Amniotic epithelial cell (primary cell): ENCODE measurements around the gene VDAC1.

Experiments used
- DNase-seq: peaks from one replicate; pipeline ENCODE4 v3.0.0-alpha.2; 2010; ENCODE audit warnings: low read depth

VDAC1 gene

DNA sequence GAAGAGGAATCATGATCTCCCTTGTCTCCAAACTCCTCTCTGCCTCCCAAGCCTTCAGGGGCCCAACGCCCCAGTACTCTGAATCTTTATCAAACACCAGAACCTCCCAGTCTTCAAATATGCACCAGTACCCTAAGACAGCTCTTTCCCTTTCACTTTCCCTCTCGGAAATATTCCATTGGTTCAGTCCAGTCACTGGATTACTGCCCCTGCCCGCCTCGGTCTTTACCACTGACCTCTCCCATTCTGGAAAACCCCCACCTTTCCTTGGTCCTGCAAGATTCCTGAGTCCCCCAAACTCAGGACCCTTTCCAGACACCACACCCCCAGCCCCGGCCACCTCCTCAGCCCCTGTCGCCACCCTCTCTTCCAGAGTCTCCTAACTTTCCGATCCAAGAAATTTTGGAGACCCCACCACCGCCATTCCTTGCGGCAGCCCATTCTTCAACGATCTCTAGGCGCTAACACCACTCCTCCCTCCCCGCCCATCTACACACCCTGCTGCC is 37.0 kb downstream of the VDAC1 start:
- DNase-seq: peak; percentile 32

- DNase-seq: no peak
These were observed 37.7 kb downstream of the VDAC1 start for GRCh38 chr5:133967124-133967523.

GRCh38 chr5:133966090-133966489 is 38.7 kb downstream of the VDAC1 start:
- DNase-seq: no peak

- DNase-seq: no peak
These were observed 41.2 kb downstream of the VDAC1 start for GRCh38 chr5:133963493-133964128.

GRCh38 chr5:133962801-133963476 is 41.8 kb downstream of the VDAC1 start:
- DNase-seq: peak; percentile 80

DNA sequence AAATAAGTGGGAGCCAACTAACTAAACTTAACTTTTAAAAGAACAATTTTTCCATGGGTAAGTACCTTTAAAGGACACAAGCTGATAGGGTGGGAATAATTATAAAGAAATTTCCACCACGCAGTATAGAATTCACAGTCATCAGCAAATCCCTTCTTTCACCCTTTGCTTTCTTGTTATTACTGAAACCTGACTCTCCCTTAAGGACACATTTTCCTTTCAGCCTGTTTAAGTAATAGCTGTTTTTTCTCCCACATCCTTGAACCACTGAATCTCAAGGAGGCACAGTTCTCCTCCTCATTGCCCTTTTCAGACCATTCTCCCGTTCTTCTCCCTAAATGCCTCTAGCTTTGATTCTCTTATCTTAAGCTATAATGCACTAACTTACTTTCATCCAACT is 42.6 kb downstream of the VDAC1 start:
- no peak for DNase-seq

GRCh38 chr5:133959643-133960042 is 45.1 kb downstream of the VDAC1 start:
- no peak for DNase-seq

GRCh38 chr5:133957591-133957990 is 47.2 kb downstream of the VDAC1 start:
- no peak for DNase-seq

GRCh38 chr5:133957080-133957479 is 47.7 kb downstream of the VDAC1 start:
- DNase-seq: no peak

GRCh38 chr5:133956196-133956595 is 48.6 kb downstream of the VDAC1 start:
- DNase-seq: peak; percentile 21

DNA sequence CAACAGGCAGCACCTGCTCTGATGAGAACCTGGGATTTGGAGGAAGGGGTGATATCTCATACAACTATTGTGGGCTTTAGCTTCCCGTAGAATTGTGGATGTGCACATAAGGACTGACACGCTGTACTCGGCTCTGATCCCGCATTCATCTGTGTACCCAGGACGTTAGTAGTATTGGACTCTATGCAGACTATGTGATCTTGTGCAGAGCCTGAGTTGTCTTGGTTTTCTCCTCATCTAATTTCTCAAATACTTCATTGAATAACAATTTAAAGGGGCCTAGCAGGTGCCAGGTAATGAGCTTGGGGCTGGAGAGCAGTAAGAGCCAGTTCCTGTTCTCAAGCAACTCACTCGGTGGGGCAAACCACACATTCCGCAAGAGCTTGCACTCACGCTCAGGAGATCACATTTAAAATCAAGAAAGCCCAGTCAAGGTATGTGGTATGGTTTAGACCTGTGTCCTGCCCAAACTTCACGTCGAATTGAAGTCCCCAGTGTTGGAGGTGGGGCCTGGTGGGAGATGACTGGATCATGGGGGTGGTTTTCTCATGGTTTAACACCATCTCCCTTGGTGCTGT is 51.1 kb downstream of the VDAC1 start:
- no peak for DNase-seq

DNA sequence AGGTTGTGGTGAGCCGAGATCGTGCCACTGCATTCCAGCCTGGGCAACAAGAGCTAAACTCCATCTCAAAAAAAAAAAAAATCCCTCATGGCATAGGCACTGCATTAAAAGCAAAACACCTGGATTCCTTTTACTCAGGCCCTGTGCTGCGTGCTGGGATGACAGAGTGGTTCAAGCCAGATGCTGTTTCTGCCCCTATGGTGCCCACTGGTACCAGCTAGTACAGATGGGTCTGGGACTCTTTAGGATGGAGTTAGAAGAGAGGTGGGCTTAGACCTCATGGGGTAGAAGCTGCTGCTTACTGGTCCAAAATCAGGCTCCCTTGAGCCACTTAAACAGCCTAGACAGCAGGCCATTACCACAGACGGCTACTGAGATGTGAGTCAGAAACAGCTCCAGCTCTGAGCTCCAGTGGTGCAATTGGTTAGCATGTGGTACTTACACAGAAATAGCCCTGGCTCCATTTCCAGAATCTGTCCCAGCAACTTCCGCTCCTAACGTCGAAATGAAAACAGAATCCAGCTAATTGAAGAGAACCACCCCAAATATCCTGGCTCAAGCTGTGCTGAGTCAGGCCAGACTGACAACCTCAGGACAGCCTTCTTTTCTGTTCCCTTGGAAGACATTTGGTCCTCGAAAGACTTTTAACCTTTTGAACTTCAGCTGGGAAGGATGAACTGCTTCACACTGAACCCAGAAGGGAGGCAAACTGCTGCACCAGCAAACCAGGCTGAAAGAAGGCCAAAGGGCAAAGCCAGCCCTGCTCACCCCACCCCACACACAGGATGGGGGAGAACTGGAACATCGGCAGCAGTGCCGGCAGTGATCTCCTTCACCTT is 51.8 kb downstream of the VDAC1 start:
- peak; percentile 93 for DNase-seq

GRCh38 chr5:133950821-133951612 is 53.8 kb downstream of the VDAC1 start:
- DNase-seq: peak; percentile 79

DNA sequence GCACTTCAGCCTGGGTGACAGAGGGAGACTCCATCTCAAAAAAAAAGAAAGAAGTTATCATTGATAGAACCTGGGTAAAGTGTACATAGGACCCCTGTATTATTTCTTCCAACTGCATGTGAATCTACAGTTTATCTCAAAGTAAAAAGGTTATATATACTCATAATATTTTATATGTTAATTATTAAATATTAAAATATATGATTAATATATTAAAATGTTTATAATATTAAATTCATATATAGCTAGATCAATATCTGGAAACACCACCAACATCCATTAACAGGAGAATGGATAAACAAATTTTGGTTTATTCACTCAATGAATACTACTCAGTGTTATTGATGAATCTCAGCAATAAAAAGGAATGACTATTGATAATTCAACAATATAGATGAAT is 56.1 kb downstream of the VDAC1 start:
- no peak for DNase-seq

GRCh38 chr5:133947431-133947841 is 57.3 kb downstream of the VDAC1 start:
- DNase-seq: peak; percentile 65

DNA sequence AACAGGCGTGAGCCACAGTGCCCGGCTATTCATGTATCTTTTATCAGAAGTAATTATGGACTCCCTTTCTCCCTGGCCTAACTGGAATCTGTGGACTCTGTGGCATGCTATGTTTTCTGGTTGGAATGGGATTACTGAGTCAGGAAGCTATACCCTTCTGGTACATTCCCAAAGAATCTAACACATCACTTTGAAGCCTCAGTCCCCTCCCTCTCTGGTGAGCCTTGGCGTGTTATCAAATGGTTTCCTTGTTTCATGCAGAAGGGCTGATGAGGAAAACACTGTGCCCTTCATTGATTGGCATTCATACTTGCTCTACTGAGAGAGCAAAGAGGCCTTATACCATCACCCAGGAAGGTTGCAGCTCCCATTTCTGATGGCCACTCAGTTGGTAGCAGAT is 59.2 kb downstream of the VDAC1 start:
- DNase-seq: peak; percentile 64

DNA sequence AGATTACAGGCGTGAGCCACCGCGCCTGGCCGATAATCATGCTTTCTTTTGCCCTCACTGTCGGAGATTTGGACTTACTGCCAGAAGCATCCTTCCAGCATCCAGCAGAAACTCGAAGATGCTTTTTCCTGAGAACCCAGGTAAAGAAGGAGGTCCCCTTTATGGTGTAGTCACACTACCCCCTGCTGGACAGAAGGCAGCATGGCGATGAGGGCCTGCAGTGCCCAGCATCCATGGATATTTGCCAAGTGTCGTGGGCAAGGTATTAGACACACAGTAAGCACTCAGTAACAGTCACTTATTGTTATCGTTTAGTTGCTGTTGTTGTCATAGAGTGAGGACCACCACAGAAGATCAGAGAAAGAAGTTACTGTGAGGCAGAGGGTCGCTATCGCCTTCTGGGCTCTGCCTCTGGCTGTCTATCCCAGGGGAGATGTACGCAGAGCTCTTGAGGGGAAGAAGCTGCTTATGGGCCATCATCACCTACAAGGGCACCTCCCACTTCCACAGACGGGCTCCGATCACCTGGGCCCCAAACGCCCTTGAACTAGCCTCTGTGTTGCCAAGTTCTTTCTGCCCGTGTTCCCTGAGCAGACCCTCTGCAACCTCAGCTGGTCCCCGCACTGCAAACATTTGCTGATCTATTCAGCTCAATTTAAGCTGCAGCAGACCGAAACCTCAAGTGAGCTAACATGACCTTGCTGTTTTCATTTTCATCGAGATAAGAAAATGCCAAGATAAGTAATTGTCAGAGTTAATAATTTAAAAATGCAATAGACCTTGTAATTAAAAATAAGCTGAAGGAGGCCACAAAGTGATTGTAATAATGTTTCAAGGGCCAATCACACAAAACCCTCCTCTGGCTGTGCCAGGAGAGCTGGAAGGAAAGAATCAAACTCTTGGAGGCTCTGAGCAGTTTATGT is 60.3 kb downstream of the VDAC1 start:
- DNase-seq: peak; percentile 44

GRCh38 chr5:133943475-133943817 is 61.3 kb downstream of the VDAC1 start:
- DNase-seq: no peak

DNA sequence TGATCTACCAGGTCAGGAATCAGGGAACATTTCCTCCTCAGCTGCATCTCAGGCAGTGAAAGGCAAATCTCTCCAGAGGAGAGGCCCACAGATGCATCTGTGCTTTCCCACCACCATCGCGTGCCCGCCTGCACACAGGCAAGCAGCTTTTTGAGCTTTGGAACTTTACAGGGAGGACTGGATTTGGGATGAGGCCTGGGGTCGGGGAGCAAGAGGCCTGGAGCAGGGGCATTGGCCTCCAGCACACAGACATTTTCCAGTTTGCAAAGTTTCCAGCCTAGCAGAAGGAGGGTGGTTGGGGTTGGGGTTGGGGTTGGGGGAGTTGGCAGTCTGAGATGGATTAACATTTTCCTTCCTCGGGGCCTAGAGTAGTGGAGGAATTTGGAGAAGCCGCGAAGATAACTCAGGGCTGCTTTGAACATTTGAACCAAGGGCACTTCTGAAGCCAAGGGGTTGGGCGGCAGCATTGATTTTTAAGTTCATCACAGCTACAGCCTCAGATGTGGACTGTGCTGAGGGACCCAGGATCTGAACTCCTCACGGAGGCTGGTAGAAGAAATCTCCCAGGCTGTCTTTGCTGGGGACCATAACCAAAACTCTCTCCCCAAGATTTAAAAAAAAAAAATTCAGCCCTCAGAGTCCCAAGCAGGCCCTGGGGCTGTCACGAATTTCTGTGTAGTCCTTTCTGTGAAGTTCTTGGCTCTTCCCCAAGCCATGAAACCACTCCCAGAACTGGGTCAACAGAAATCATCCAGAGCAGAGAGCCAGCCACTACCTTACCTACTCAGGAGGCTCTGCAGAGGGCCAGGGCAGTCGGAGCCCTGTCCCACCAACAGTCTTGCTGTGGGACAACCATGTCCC is 61.9 kb downstream of the VDAC1 start:
- no peak for DNase-seq
